Gastrocnemius medialis (tissue), 4 donors: ENCODE data around the gene B3GNT4. TPM values are rescaled to one million over a fixed set of nuclear protein-coding genes. Genes with fewer than 3 reads are reported as not detected.

Experiments
- ATAC-seq, 2 donors: fragments of 150-250 bp; one replicate each; pipeline ENCODE4 v1.9.1; 2016
- DNase-seq, 2 donors: peaks; one replicate each; pipeline ENCODE4 v3.0.0-alpha.2; 2019
- H3K27ac ChIP-seq, 4 donors: fragments of 200-600 bp; sonication (generic); 1 replicate in 1 of 4; 2 replicates in 3 of 4; pipeline ENCODE4 v1.5.1; 2016 to 2018; ENCODE audit warnings: mild to moderate bottlenecking in 2 of 4, moderate library complexity in 1 of 4
- H3K27me3 ChIP-seq, 3 donors: fragments of 200-600 bp; sonication (generic) in 2 of 3; 1 replicate in 1 of 3; 2 replicates in 2 of 3; pipeline versions ENCODE4 v1.5.1 to v1.6.0; 2016 to 2019; ENCODE audit warnings: mild to moderate bottlenecking in 1 of 3, moderate library complexity in 1 of 3
- H3K36me3 ChIP-seq, 2 donors: fragments of 200-600 bp; sonication (generic) in 1 of 2; one replicate each; pipeline ENCODE4 v1.5.1; 2017 to 2018
- H3K4me1 ChIP-seq, 2 donors: fragments of 200-600 bp; sonication (generic) in 1 of 2; one replicate each; pipeline ENCODE4 v1.5.1; 2016 to 2017; ENCODE audit warnings: mild to moderate bottlenecking in 2 of 2
- H3K4me3 ChIP-seq, 4 donors: fragments of 200-600 bp; sonication (generic) in 3 of 4; 1 replicate in 1 of 4; 2 replicates in 3 of 4; pipeline ENCODE4 v1.5.1; 2016 to 2019; ENCODE audit warnings: mild to moderate bottlenecking in 2 of 4
- H3K9me3 ChIP-seq, 3 donors: fragments of 200-600 bp; sonication (generic) in 2 of 3; 1 replicate in 1 of 3; 2 replicates in 2 of 3; pipeline ENCODE4 v1.5.1; 2016 to 2019
- CTCF ChIP-seq, 5 experiments: fragments of 450-650 bp in 3 of 5; fragments of 200-600 bp in 2 of 5; sonication (generic) in 2 of 5; IDR thresholded peaks in 4 of 5; conservative IDR thresholded peaks in 1 of 5; 1 replicate in 4 of 5; 2 replicates in 1 of 5; pipeline ENCODE4 v1.5.1; 2016 to 2019; ENCODE audit warnings: antibody characterized with exemption in 5 of 5, mild to moderate bottlenecking in 3 of 5, moderate library complexity in 3 of 5
- POLR2A ChIP-seq, 2 donors: fragments of 450-650 bp; IDR thresholded peaks; one replicate each; pipeline ENCODE4 v1.6.1; 2017; ENCODE audit warnings: antibody characterized with exemption in 2 of 2, mild to moderate bottlenecking in 2 of 2, moderate library complexity in 2 of 2
- in situ Hi-C, 4 donors: fragments of 200-750 bp; cut with MboI; loops; one replicate each; pipeline versions ENCODE4 v1.15.0 to v1.8.0; 2017; ENCODE audit warnings: low sequenced_read_pairs in 4 of 4
- intact Hi-C: fragments of 100-400 bp; cut with DNase I; formaldehyde crosslinking; loops from one replicate; pipeline ENCODE4 v1.15.1; 2023; ENCODE audit warnings: low total_unique reads
- total RNA-seq, 4 donors: library from RNA; depleted of rRNA; stranded (reverse); fragments of >200 nt; gene quantifications; one replicate each; pipeline versions ENCODE4 v1.1.0 to v1.2.3, GENCODE V29; 2016

The B3GNT4 gene
- total RNA-seq, 4 donors from 2014 or later, result not detected

- H3K27ac ChIP-seq, result no peak overlapping the region
- peaks cover 2 to 98% of the 10 kb centered on the region in 2 donors for H3K36me3 ChIP-seq
- H3K4me1 ChIP-seq, result no peaks in the 10 kb centered on the region
- no peak for DNase-seq
- no peaks in the 10 kb centered on the region for H3K27me3 ChIP-seq
- in situ Hi-C loops, result no loop called here
- H3K4me3 ChIP-seq, result no peak overlapping the region
- TF ChIP-seq POLR2A (IDR thresholded peaks at IDR 0.05) (no peak), CTCF (IDR thresholded peaks at IDR 0.05 in 4 of 5, conservative IDR thresholded peaks at IDR 0.05 in 1 of 5) (no peak)
- H3K9me3 ChIP-seq, result no peaks in the 10 kb centered on the region
- intact Hi-C loops, result no loop called here
- ATAC-seq, result no peak
Measured at GRCh38 chr12:122215771-122216170, 12.3 kb downstream of the B3GNT4 start.

- DNase-seq (no peak), ATAC-seq (no peak)
- TF ChIP-seq POLR2A (IDR thresholded peaks at IDR 0.05) (no peak), CTCF (IDR thresholded peaks at IDR 0.05 in 4 of 5, conservative IDR thresholded peaks at IDR 0.05 in 1 of 5) (no peak)
- Histone ChIP-seq H3K4me3 (no peak overlapping the region), H3K9me3 (no peaks in the 10 kb centered on the region), H3K36me3 (peaks cover 2 to 99% of the 10 kb centered on the region in 2 donors), H3K4me1 (no peaks in the 10 kb centered on the region), H3K27me3 (no peaks in the 10 kb centered on the region), H3K27ac (no peak overlapping the region)
- intact Hi-C loops, result no loop called here
- in situ Hi-C loops, result no loop called here
Measured at GRCh38 chr12:122216445-122216844, 12.9 kb downstream of the B3GNT4 start.

GRCh38 chr12:122225683-122226365 is 22.3 kb downstream of the B3GNT4 start, which contains the start of gene DIABLO:
Gene DIABLO (minus strand): TSS chr12:122226052. CDS start chr12:122226014, 38 bp downstream.
- peak within 1 kb of the TSS; percentile 92 to 98 (median 96) for H3K27ac ChIP-seq
- peak; percentile 92 to 97 for ATAC-seq
- no peaks in the 10 kb centered on the region for H3K27me3 ChIP-seq
- TF ChIP-seq CTCF (IDR thresholded peaks at IDR 0.05 in 4 of 5, conservative IDR thresholded peaks at IDR 0.05 in 1 of 5) (no peak), POLR2A (IDR thresholded peaks at IDR 0.05) (peak; percentile 90 to 98)
- in situ Hi-C loops (no loop called here), intact Hi-C loops (loop anchor here (2.0 to 10.0 kb wide), 3 partner anchors 41 to 529 kb away; partner anchors contain the start of genes DENR, VPS33A and ZCCHC8)
- H3K9me3 ChIP-seq, result no peaks in the 10 kb centered on the region
- peaks cover 19 to 21% of the 10 kb centered on the region in 2 donors for H3K4me1 ChIP-seq
- peak within 1 kb of the TSS; percentile 87 to 98 (median 94) for H3K4me3 ChIP-seq
- peak; percentile 99 to 100 for DNase-seq
- peaks cover 0 to 35% of the 10 kb centered on the region in 2 donors for H3K36me3 ChIP-seq

DNA sequence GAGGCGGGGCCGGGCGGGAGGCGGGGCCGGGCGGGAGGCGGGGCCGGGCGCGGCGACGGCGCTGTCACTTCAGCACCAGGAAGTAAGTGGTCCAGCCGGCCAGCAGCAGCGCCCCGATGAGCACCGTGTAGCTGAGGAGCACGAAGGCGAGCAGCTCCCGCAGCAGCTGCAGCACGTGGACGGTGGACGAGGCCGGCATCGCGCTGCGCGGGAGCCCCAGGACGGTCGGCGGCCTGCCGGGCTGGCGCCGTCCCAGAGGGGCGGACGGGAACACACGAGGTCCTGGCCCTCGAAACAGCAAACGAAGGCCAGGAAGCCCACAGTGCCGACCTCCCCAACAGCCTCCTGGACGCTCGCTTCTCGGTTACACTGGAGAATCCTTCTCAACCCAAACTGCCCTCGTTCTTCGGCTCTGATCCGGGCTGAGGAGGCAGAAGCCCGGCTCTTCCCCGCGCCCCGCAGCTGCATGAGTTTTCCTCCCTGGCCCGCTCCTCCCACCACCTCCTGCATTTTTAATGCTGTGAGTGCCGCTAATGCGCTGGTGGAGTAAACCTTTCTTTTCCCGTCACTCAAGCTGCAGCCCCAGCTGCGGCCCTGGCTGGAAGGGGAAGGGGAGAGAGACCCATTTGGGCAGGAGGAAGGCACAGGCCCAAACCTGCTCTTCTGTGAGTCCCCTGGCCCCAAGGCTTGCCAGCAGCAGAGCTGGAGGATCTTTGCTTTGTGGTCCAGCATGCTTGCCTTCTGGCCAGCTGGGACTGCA is 23.0 kb downstream of the B3GNT4 start:
- intact Hi-C loops, result loop anchor here (5.0 to 10.0 kb wide), 2 partner anchors 41 to 528 kb away; partner anchors contain the start of genes DENR and VPS33A
- H3K36me3 ChIP-seq, result peaks cover 0 to 35% of the 10 kb centered on the region in 2 donors
- no peak for ATAC-seq

More for the DNA sequence above, 23.0 kb downstream of the B3GNT4 start:
- no peak for DNase-seq
- peaks cover 19 to 21% of the 10 kb centered on the region in 2 donors for H3K4me1 ChIP-seq
- H3K4me3 ChIP-seq, result peak overlapping the region; percentile 48 to 71 (median 60)
- in situ Hi-C loops, result no loop called here
- TF ChIP-seq POLR2A (IDR thresholded peaks at IDR 0.05), result no peak
- TF ChIP-seq CTCF (IDR thresholded peaks at IDR 0.05 in 4 of 5, conservative IDR thresholded peaks at IDR 0.05 in 1 of 5), result no peak
- peak overlapping the region; percentile 35 to 67 (median 66) for H3K27ac ChIP-seq
- no peaks in the 10 kb centered on the region for H3K27me3 ChIP-seq
- no peaks in the 10 kb centered on the region for H3K9me3 ChIP-seq
